NCI-H446 (cell line): ENCODE data around the gene MGMT.

ENCODE experiments used
- DNase-seq, 2 experiments: peaks; one replicate each; lab custom pipeline; 2025; lab: John Stamatoyannopoulos, UW

Gene MGMT

GRCh38 chr10:129710510-129710847 lies 243.4 kb downstream of the MGMT start:
- DNase-seq: no peak

GRCh38 chr10:129711291-129711690 lies 244.2 kb downstream of the MGMT start:
- no peak for DNase-seq

GRCh38 chr10:129712000-129712399 lies 245.0 kb downstream of the MGMT start:
- DNase-seq: no peak

- no peak for DNase-seq
Observed at GRCh38 chr10:129713659-129714265, 246.7 kb downstream of the MGMT start.

- no peak for DNase-seq
Observed at GRCh38 chr10:129715805-129716204, 248.8 kb downstream of the MGMT start.

DNA sequence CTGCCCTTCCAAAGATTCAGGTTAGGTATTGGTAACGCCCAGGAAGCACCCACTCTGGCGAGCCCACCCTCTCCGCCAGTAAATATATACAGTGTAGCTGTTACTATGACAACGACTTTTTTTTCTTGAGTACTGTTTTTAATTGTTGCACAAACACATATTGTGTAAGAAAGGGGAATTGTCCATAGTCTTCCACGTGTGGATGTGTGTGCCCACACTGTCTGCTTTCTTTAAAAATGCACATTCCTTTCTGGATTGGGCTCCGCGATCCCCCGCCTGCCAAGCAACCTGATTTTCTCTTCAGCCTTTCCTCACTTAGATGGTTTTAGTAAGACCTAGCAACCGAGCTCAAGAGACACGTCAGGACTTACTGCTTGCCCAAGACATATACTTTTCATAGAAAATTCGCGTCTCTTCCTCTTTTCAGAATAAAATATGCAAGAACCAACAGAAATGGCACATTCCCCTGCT lies 249.2 kb downstream of the MGMT start:
- no peak for DNase-seq

GRCh38 chr10:129716881-129717280 lies 249.8 kb downstream of the MGMT start:
- no peak for DNase-seq

DNA sequence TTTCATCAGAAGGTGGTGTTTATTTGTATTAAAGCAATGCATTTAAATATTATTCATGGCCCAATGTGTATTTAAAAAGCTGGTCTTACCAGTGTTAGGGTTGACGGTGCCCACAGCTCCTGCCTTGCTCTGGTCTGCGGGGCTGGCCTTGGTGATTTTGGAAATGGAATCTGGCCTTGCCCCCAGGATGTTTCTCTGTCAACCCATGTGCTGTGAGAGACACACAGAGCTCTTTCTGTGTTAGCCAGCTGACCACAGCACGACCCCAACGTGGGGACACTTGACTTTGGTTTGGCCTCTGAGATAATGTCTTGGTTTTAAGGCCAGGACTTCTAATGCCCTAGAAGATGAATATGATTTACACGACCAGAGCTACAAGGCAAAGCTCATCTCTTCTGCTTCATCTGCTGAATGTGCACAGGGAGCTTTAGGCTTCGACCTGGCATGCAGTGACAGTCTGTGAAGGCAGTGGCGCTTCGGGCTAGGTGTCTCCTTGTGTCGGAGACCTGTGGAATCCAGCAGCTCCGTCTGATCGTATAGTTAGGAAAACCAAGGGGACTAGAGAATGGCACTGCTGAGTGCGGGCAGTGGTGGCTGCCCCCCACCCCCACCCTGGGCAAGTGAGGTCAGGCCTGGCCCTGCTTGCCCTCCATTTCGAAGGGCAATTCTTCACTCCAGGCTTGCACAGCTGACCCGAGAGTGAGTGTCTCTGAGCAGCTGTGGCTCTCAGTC lies 250.9 kb downstream of the MGMT start:
- no peak for DNase-seq

GRCh38 chr10:129718548-129719414 lies 251.7 kb downstream of the MGMT start:
- no peak for DNase-seq

DNA sequence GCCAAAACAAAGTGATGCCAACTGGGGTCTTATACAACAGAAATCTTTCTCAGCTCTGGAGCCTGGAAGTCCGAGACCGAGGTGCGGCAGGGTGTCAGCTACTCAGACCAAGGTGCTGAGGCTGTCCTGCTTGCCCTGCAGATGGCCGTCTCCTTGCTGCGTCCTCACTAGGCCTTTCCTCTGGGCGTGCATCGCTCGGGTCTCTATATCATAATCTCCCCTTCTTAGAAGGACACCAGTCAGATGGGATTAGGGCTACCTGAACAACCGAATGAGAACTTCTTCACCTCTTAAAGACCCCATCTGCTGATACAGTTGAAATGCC lies 252.3 kb downstream of the MGMT start:
- DNase-seq: no peak

GRCh38 chr10:129719889-129720590 lies 253.0 kb downstream of the MGMT start:
- DNase-seq: no peak

GRCh38 chr10:129725011-129725410 lies 258.0 kb downstream of the MGMT start:
- DNase-seq: no peak

GRCh38 chr10:129725482-129725881 lies 258.4 kb downstream of the MGMT start:
- DNase-seq: no peak

- no peak for DNase-seq
Observed at GRCh38 chr10:129725890-129726631, 259.0 kb downstream of the MGMT start.

GRCh38 chr10:129727071-129727470 lies 260.0 kb downstream of the MGMT start:
- no peak for DNase-seq

GRCh38 chr10:129727495-129727894 lies 260.5 kb downstream of the MGMT start:
- DNase-seq: no peak

DNA sequence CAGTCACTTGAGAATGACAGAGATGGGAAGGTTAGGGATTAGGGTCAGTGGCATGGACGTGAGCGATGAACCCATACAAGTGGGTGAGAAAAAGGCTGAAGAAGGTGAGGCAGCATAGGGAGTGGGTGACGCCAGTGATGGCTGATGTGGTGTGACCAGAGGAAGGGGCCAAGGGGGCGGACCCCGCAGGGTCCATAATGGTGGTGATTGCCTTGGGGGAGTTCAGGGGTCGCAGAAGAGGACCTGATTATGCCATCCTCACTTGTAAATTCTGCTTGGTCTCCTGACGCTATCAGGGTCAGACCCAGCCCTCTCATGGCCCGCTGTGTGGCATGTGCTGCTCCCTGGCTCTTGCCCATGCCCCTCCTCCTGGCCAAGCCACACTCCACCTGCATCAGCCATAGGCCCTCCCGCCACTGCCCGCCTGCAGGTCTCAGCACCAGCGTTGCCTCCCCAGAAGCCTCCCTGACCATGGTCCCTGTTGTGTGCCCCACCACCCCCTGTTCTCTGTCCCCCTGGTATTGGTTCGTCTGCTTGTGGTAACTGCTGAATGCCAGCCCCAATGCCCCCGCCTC lies 261.3 kb downstream of the MGMT start:
- DNase-seq: no peak

DNA sequence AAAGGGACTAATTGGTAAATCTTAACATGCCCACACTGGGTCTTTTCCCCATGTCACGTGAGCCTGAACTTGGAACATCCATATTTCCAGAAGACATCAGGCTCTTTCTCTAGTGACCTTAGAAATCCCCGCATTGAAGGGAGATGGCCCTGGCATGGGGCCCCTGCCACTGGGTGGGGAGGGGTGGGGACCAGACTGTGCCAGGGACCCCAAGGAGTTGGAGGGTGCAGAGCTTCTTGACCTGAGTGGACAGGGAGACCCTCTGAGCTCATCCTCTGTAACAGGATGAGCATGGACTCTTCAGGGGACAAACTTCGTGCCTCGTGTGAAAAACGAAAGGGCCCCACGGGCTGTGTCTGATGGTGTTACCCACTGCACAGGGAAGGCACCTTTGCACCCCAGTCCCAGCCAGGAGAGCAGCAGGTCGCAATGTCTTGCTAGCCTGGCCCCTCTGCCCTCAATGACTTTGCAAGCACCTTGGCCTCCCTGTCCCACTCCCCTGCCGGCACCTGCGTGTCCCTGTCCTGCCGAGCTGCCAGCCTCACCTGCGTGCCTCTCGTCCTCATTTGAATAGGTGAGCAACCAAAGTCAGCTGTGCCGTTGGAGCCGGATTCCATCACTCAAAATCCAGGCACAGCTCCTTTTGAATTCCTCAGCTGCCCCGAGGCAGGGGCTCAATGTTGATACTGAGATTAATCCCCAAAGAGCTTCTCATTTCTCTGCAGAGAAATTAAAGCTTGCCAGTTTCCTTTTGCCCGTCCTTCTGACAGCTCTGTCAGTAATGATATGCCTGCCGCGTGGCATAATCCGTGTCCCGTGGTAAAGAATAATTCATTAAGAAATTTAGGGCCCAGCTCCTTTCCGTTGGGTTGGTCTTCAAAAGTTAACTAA lies 262.1 kb downstream of the MGMT start:
- DNase-seq: no peak

GRCh38 chr10:129730272-129730992 lies 263.4 kb downstream of the MGMT start:
- DNase-seq: no peak

GRCh38 chr10:129730993-129731325 lies 263.9 kb downstream of the MGMT start:
- no peak for DNase-seq
